ENCODE data around the gene PRDM15.

GRCh38 chr21:41883582-41883981, 4.4 kb upstream of the PRDM15 start:
- TF ChIP-seq POLR2A (IDR thresholded peaks at IDR 0.05) (no peak), CTCF (IDR thresholded peaks at IDR 0.05) (no peak)

Measured in suprapubic skin (tissue), 3 donors.